ENCODE data around the gene DHRS11. TPM values are rescaled to one million over a fixed set of nuclear protein-coding genes. Genes with fewer than 3 reads are reported as not detected.

Gene DHRS11
- total RNA-seq, 1 experiment from 2014 or later, result 24.2 TPM

DNA sequence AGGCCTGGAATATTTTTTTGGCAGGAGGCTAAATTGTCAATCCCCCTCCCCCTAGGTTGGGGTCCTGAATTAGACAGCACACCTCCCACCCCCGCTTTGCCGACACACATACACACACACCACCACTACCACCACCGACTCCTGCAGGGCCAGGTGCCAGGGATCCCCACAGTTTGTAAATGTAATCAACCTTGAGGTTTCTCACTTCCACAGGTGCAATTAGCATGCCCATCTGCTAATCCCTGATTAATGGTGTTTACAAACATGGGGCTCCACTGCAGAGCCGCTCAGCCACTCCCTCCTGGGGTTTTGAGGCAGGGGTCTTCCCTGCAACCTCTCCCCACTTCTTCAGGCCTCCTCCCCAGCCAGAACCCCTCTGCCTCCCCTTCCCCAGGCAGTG is 21.5 kb downstream of the DHRS11 start:
- Histone ChIP-seq H2AFZ (no peak overlapping the region), H3K4me1 (replicated peaks; ENCODE audit: insufficient read depth) (no peaks in the 10 kb centered on the region), H3K9me3 (ENCODE audit: insufficient read depth, low read depth) (no peaks in the 10 kb centered on the region), H4K20me1 (ENCODE audit: insufficient read depth) (peaks cover 4% of the 10 kb centered on the region), H3K27me3 (ENCODE audit: insufficient read depth, low read depth) (no peaks in the 10 kb centered on the region), H3K79me2 (ENCODE audit: low read depth) (no peaks in the 10 kb centered on the region), H3K36me3 (ENCODE audit: low read depth) (no peaks in the 10 kb centered on the region), H3K9me2 (ENCODE audit: insufficient read depth) (no peaks in the 10 kb centered on the region), H3F3A (ENCODE audit: insufficient read depth, low read depth) (no peaks in the 10 kb centered on the region), H3K4me3 (no peak overlapping the region), H3K27ac (no peak overlapping the region), H3K4me2 (no peak overlapping the region)
- ChIA-PET POLR2A (ENCODE audit: unreplicated experiment) (no interaction called here), CTCF (no interaction called here)
- TF ChIP-seq EZH2 (IDR thresholded peaks at IDR 0.05; ENCODE audit: low read depth) (no peak), CTCF (conservative IDR thresholded peaks at IDR 0.05) (no peak)
- intact Hi-C loops (cut with micrococcal nuclease; ENCODE audit: unreplicated experiment), result no loop called here
- no peak for DNase-seq
- BruUV-seq (replicated peaks), result no TSS peak

- Histone ChIP-seq H2AFZ (no peak overlapping the region), H3K36me3 (ENCODE audit: low read depth) (no peaks in the 10 kb centered on the region), H3K9me2 (ENCODE audit: insufficient read depth) (no peaks in the 10 kb centered on the region), H3K27me3 (ENCODE audit: insufficient read depth, low read depth) (no peaks in the 10 kb centered on the region), H3K4me1 (replicated peaks; ENCODE audit: insufficient read depth) (no peaks in the 10 kb centered on the region), H4K20me1 (ENCODE audit: insufficient read depth) (peaks cover 4% of the 10 kb centered on the region), H3K4me3 (no peak overlapping the region), H3K9me3 (ENCODE audit: insufficient read depth, low read depth) (no peaks in the 10 kb centered on the region), H3K79me2 (ENCODE audit: low read depth) (no peaks in the 10 kb centered on the region), H3K27ac (no peak overlapping the region), H3K4me2 (no peak overlapping the region), H3F3A (ENCODE audit: insufficient read depth, low read depth) (no peaks in the 10 kb centered on the region; the same call in 1 of the 2 replicates)
- POLR2A ChIA-PET (ENCODE audit: unreplicated experiment), result no interaction called here
- DNase-seq, result no peak
- CTCF ChIA-PET, result no interaction called here
- intact Hi-C loops (cut with micrococcal nuclease; ENCODE audit: unreplicated experiment), result no loop called here
- BruUV-seq (replicated peaks), result no TSS peak
- TF ChIP-seq CTCF (conservative IDR thresholded peaks at IDR 0.05) (no peak), EZH2 (IDR thresholded peaks at IDR 0.05; ENCODE audit: low read depth) (no peak)
Measured at GRCh38 chr17:36614081-36614480, 22.4 kb downstream of the DHRS11 start.

- no peak overlapping the region for H3K4me3 ChIP-seq
- no peaks in the 10 kb centered on the region for H3K9me3 ChIP-seq (ENCODE audit: insufficient read depth, low read depth)
- CTCF ChIA-PET, result no interaction called here
- intact Hi-C loops (cut with micrococcal nuclease; ENCODE audit: unreplicated experiment), result no loop called here
- TF ChIP-seq CTCF (conservative IDR thresholded peaks at IDR 0.05) (no peak), EZH2 (IDR thresholded peaks at IDR 0.05; ENCODE audit: low read depth) (no peak)
- DNase-seq, result no peak
- no peaks in the 10 kb centered on the region for H3K79me2 ChIP-seq (ENCODE audit: low read depth)
- no peaks in the 10 kb centered on the region for H3K4me1 ChIP-seq (replicated peaks; ENCODE audit: insufficient read depth)
- H3K36me3 ChIP-seq (ENCODE audit: low read depth), result no peaks in the 10 kb centered on the region
- no peaks in the 10 kb centered on the region; the same call in 1 of the 2 replicates for H3F3A ChIP-seq (ENCODE audit: insufficient read depth, low read depth)
- no peaks in the 10 kb centered on the region for H3K9me2 ChIP-seq (ENCODE audit: insufficient read depth)
- no peaks in the 10 kb centered on the region; the same call in none of the 2 replicates for H4K20me1 ChIP-seq (ENCODE audit: insufficient read depth)
- BruUV-seq (replicated peaks), result no TSS peak
- POLR2A ChIA-PET (ENCODE audit: unreplicated experiment), result no interaction called here
- H3K4me2 ChIP-seq, result no peak overlapping the region
- H2AFZ ChIP-seq, result no peak overlapping the region
- H3K27me3 ChIP-seq (ENCODE audit: insufficient read depth, low read depth), result no peaks in the 10 kb centered on the region
- H3K27ac ChIP-seq, result no peak overlapping the region
Measured at GRCh38 chr17:36614933-36615332, 23.3 kb downstream of the DHRS11 start.
